IMR-90 (cell line): ENCODE measurements around the gene SEPTIN10. TPM values are rescaled to one million over a fixed set of nuclear protein-coding genes. Genes with fewer than 3 reads are reported as not detected.
A peak's percentile ranks its signal among the peaks of the same experiment; 100 is the strongest.

Experiments
- ATAC-seq: fragments of 200-7000 bp; cut with Tn5 transposase; 2 replicates; pipeline ENCODE4 v1.9.1; 2020; ENCODE audit warnings: low read depth, mild to moderate bottlenecking, moderate library complexity
- BruUV-seq: library from RNA; stranded (reverse); fragments of 400-500 nt; replicated peaks from 2 replicates; lab custom pipeline; 2021; lab: Mats Ljungman, UMichigan
- CTCF ChIA-PET: fragments of 300-600 bp; formaldehyde crosslinking; extraction: SDS; loops from one replicate; lab custom pipeline; 2021; ENCODE audit warnings: antibody characterized with exemption; lab: Yijun Ruan, JAX
- POLR2A ChIA-PET: fragments of 300-600 bp; sonication (Branson Sonifier 250); formaldehyde crosslinking; loops from one replicate; lab custom pipeline; 2022; ENCODE audit warnings: antibody characterized with exemption; ENCODE audit not compliant: unreplicated experiment; lab: Charles Lee
- DNase-seq: peaks from one replicate; pipeline ENCODE4 v3.0.0; 2013
- H2AFZ ChIP-seq: replicated peaks from 2 replicates; pipeline ENCODE3; 2013; ENCODE audit warnings: low read length, mild to moderate bottlenecking; ENCODE audit not compliant: poor library complexity
- H2AK5ac ChIP-seq: 2 replicates; pipeline ENCODE4 v1.6.1; 2013; ENCODE audit warnings: low read depth, low read length, inconsistent platforms
- H2AK9ac ChIP-seq: replicated peaks from 2 replicates; pipeline ENCODE3; 2013; ENCODE audit warnings: mild to moderate bottlenecking, low read depth, low read length, moderate library complexity; ENCODE audit not compliant: poor library complexity
- H2BK120ac ChIP-seq: 2 replicates; pipeline ENCODE4 v1.6.1; 2013; ENCODE audit warnings: low read depth, low read length, inconsistent platforms
- H2BK15ac ChIP-seq: 3 replicates; pipeline ENCODE4 v1.6.1; 2013; ENCODE audit warnings: low read depth, low read length, inconsistent platforms
- H2BK20ac ChIP-seq: 2 replicates; pipeline ENCODE4 v1.6.1; 2013; ENCODE audit warnings: low read depth, mild to moderate bottlenecking, inconsistent platforms, low read length, moderate library complexity
- H2BK5ac ChIP-seq: 2 replicates; pipeline ENCODE4 v1.6.1; 2013; ENCODE audit warnings: mild to moderate bottlenecking, low read depth, low read length, inconsistent platforms; ENCODE audit not compliant: poor library complexity, severe bottlenecking
- H3K14ac ChIP-seq: replicated peaks from 2 replicates; pipeline ENCODE4 v1.6.1; 2013; ENCODE audit warnings: low read depth, low read length, inconsistent platforms
- H3K18ac ChIP-seq: 2 replicates; pipeline ENCODE4 v1.6.1; 2013; ENCODE audit warnings: low read depth, low read length, control low read depth
- H3K23ac ChIP-seq: 2 replicates; pipeline ENCODE4 v1.6.1; 2013; ENCODE audit warnings: low read depth, low read length, inconsistent platforms
- H3K27ac ChIP-seq: 2 replicates; pipeline ENCODE4 v1.5.1; 2013; ENCODE audit warnings: mild to moderate bottlenecking, control low read depth, low read length; ENCODE audit not compliant: insufficient read depth
- H3K27me3 ChIP-seq: 2 replicates; pipeline ENCODE4 v1.6.1; 2013; ENCODE audit warnings: low read length; ENCODE audit not compliant: control insufficient read depth, insufficient read depth
- H3K36me3 ChIP-seq: 2 replicates; pipeline ENCODE4 v1.6.1; 2013; ENCODE audit warnings: low read length, mixed read lengths; ENCODE audit not compliant: control insufficient read depth, insufficient read depth
- H3K4ac ChIP-seq: 2 replicates; pipeline ENCODE4 v1.6.1; 2013; ENCODE audit warnings: low read depth, low read length, inconsistent platforms
- H3K4me1 ChIP-seq: 2 replicates; pipeline ENCODE4 v1.6.1; 2013; ENCODE audit warnings: low read length, mixed read lengths; ENCODE audit not compliant: control insufficient read depth, insufficient read depth
- H3K4me2 ChIP-seq: 2 replicates; pipeline ENCODE4 v1.6.1; 2013; ENCODE audit warnings: low read depth, mild to moderate bottlenecking, control low read depth, low read length, moderate library complexity
- H3K4me3 ChIP-seq: 2 replicates; pipeline ENCODE4 v1.5.1; 2013; ENCODE audit warnings: low read depth, mild to moderate bottlenecking, control low read depth, low read length, moderate library complexity; ENCODE audit not compliant: insufficient read depth
- H3K56ac ChIP-seq: 2 replicates; pipeline ENCODE4 v1.6.1; 2013; ENCODE audit warnings: low read length, inconsistent platforms; ENCODE audit not compliant: insufficient read depth; ENCODE audit errors: extremely low read depth
- H3K79me1 ChIP-seq, 2 experiments: 2 replicates each; pipeline ENCODE4 v1.6.1; 2013; ENCODE audit warnings: low read length in 2 of 2, inconsistent platforms in 1 of 2, low read depth in 1 of 2
- H3K9ac ChIP-seq: 2 replicates; pipeline ENCODE4 v1.6.1; 2013; ENCODE audit warnings: low read depth, low read length, control low read depth
- H3K9me1 ChIP-seq: 2 replicates; pipeline ENCODE4 v1.6.1; 2013; ENCODE audit warnings: low read length, inconsistent platforms; ENCODE audit not compliant: insufficient read depth
- H3K9me3 ChIP-seq: 2 replicates; pipeline ENCODE4 v1.6.1; 2013; ENCODE audit warnings: low read length; ENCODE audit not compliant: control insufficient read depth, insufficient read depth
- H4K20me1 ChIP-seq: 2 replicates; pipeline ENCODE4 v1.6.1; 2013; ENCODE audit warnings: low read length, inconsistent platforms; ENCODE audit not compliant: insufficient read depth
- H4K5ac ChIP-seq: 2 replicates; pipeline ENCODE4 v1.6.1; 2013; ENCODE audit warnings: mild to moderate bottlenecking, low read depth, low read length, control low read depth
- H4K8ac ChIP-seq, 2 experiments: 2 replicates each; pipeline ENCODE4 v1.6.1; 2013; ENCODE audit warnings: low read depth in 2 of 2, low read length in 2 of 2, control low read depth in 1 of 2, inconsistent platforms in 1 of 2
- H4K91ac ChIP-seq: 2 replicates; pipeline ENCODE4 v1.6.1; 2013; ENCODE audit warnings: low read depth, low read length, inconsistent platforms; ENCODE audit not compliant: insufficient read depth
- BHLHE40 ChIP-seq: fragments of 150-350 bp; IDR thresholded peaks from 2 replicates; pipeline ENCODE4 v1.6.1; 2016; ENCODE audit warnings: mild to moderate bottlenecking, low read depth, low read length
- CHD1 ChIP-seq: IDR thresholded peaks from 2 replicates; pipeline ENCODE4 v1.6.1; 2012; ENCODE audit warnings: low read depth, low read length, improper control_type of control experiment
- FOS ChIP-seq: fragments of 150-350 bp; IDR thresholded peaks from 2 replicates; pipeline ENCODE4 v1.6.1; 2016; ENCODE audit warnings: low read depth, low read length
- MAFK ChIP-seq: IDR thresholded peaks from 2 replicates; pipeline ENCODE4 v1.6.1; 2012; ENCODE audit warnings: low read depth, low read length, improper control_type of control experiment
- MAZ ChIP-seq: IDR thresholded peaks from 2 replicates; pipeline ENCODE4 v1.6.1; 2012; ENCODE audit warnings: low read depth, mild to moderate bottlenecking, low read length, improper control_type of control experiment, moderate library complexity, borderline replicate concordance
- MXI1 ChIP-seq: IDR thresholded peaks from 2 replicates; pipeline ENCODE4 v1.6.1; 2012; ENCODE audit warnings: low read depth, mild to moderate bottlenecking, low read length, moderate library complexity, borderline replicate concordance
- NFE2L2 ChIP-seq: fragments of 150-350 bp; IDR thresholded peaks from 2 replicates; pipeline ENCODE4 v1.6.1; 2016; ENCODE audit warnings: low read depth, mild to moderate bottlenecking, low read length
- POLR2A ChIP-seq: IDR thresholded peaks from 2 replicates; pipeline ENCODE4 v1.6.1; 2012; ENCODE audit warnings: mild to moderate bottlenecking, low read depth, low read length
- RAD21 ChIP-seq: IDR thresholded peaks from 2 replicates; pipeline ENCODE4 v1.6.1; 2012; ENCODE audit warnings: low read length, improper control_type of control experiment
- RCOR1 ChIP-seq: IDR thresholded peaks from 2 replicates; pipeline ENCODE4 v1.6.1; 2012; ENCODE audit warnings: mild to moderate bottlenecking, low read length, improper control_type of control experiment; ENCODE audit not compliant: insufficient replicate concordance
- RFX5 ChIP-seq: IDR thresholded peaks from 2 replicates; pipeline ENCODE4 v1.8.0; 2012; ENCODE audit warnings: low read depth, mild to moderate bottlenecking, low read length, moderate library complexity
- SMC3 ChIP-seq: fragments of 150-350 bp; IDR thresholded peaks from 2 replicates; pipeline ENCODE4 v1.6.1; 2016; ENCODE audit warnings: low read depth, mild to moderate bottlenecking, antibody characterized with exemption, low read length, moderate library complexity
- WGBS, 2 experiments: methylation state at CpG; one replicate each; pipeline versions ENCODE4 v1.1.5 to v1.1.7; 2013; ENCODE audit warnings: missing lambda C conversion rate in 2 of 2; ENCODE audit not compliant: insufficient read length in 1 of 2; ENCODE audit errors: extremely low coverage in 2 of 2; 5-methylcytosine and 5-hydroxymethylcytosine counted together
- dilution Hi-C: fragments of 300-500 bp; cut with HindIII; formaldehyde crosslinking; loops from one replicate; pipeline ENCODE4 v1.14.3; 2018; ENCODE audit warnings: low sequenced_read_pairs; ENCODE audit not compliant: unreplicated experiment
- in situ Hi-C: fragments of 300-500 bp; cut with MboI; formaldehyde crosslinking; loops from 3 replicates; pipeline ENCODE4 v1.14.3; 2019; ENCODE audit warnings: low sequenced_read_pairs, inconsistent platforms, mixed read lengths
- intact Hi-C: fragments of 100-400 bp; cut with micrococcal nuclease; formaldehyde crosslinking; loops from 2 replicates; pipeline ENCODE4 v1.10.0; 2022
- polyA plus RNA-seq, 3 experiments: library from polyadenylated mRNA; depleted of rRNA; stranded (reverse); fragments of >200 nt; gene quantifications; 2 replicates each; pipeline ENCODE4 v1.2.3, GENCODE V29; 2012; ENCODE audit warnings: low replicate concordance in 1 of 3
- total RNA-seq: library from RNA; depleted of rRNA; stranded (reverse); fragments of >200 nt; gene quantifications from 2 replicates; pipeline ENCODE4 v1.2.3, GENCODE V29; 2012
- TF ChIP-seq, protein P1 (sequence below): fragments of 150-350 bp; IDR thresholded peaks from 2 replicates; pipeline ENCODE4 v1.6.1; 2016; ENCODE audit warnings: low read depth, mild to moderate bottlenecking, low read length, moderate library complexity, borderline replicate concordance
- TF ChIP-seq, protein P2 (sequence below): conservative IDR thresholded peaks from 2 replicates; pipeline ENCODE4 v1.5.1; 2012; ENCODE audit warnings: mild to moderate bottlenecking, low read depth, low read length, improper control_type of control experiment
- TF ChIP-seq, protein P3 (sequence below): fragments of 150-350 bp; IDR thresholded peaks from 2 replicates; pipeline ENCODE4 v1.6.1; 2017; ENCODE audit warnings: mild to moderate bottlenecking, antibody characterized with exemption, low read length, low read depth

The SEPTIN10 gene
- total and polyA plus RNA-seq, 2 of the 4 experiments (the other 2 are of a cell fraction), result 55.4 to 82.6 TPM

DNA sequence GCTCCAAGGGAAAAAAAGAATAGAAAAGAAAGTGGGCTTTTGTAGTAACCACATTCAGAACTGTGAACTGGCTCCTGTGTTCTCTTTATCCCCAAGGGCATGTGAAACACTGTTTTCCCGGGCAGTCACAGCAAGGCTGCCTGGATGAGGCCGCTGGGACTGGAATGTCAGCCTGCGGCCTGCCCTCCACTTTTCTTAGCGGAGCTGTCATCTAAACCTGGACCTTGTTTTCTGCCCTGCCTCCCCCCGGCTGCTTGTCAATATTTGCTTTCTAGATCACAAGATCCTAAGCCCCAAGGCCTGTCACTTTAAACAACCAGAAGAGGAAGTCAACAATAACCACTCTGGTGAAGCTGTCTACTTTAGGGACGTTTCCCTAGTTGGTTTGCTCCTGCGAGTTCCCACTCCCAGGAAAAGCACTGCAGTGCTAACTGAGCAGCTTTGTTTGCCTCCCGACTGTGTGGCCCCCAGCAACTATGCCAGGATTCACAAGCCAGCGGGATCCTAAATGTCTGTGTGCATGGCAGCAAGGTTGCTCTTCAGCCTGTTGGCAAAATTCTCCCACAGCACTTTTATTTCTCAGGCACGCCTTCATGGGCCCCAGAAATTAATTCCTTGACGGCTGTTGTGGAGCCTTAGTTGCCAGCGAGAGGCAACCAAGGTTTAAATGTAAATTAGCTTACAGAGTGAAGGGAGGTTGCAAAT lies 31.0 kb upstream of the SEPTIN10 start:
- DNase-seq (no peak), ATAC-seq (0 out of 2 replicates have a peak, but pooled peaks have one; percentile 33)
- dilution Hi-C loops (no loop called here), in situ Hi-C loops (no loop called here), intact Hi-C loops (no loop called here)
- H3K4me2 ChIP-seq, result no peak overlapping the region
- no peak overlapping the region for H3K27ac ChIP-seq
- H2AK5ac ChIP-seq, result no peak overlapping the region
- H3K18ac ChIP-seq, result no peak overlapping the region
- no peak overlapping the region for H3K23ac ChIP-seq
- H3K4me1 ChIP-seq, result 0 out of 2 replicates have a peak, but pooled peaks cover 3% of the 10 kb centered on the region
- H2BK15ac ChIP-seq, result no peak overlapping the region
- no peak overlapping the region for H3K56ac ChIP-seq
- no peaks in the 10 kb centered on the region for H3K27me3 ChIP-seq
- ChIA-PET POLR2A (no interaction called here), CTCF (interaction anchor here (0.6 kb wide), 1 partner anchor 57 kb away, joined by 3 read pairs; no protein-coding TSS in a partner anchor)
- no peaks in the 10 kb centered on the region for H3K79me1 ChIP-seq
- WGBS, 2 experiments, result 32% methylated on average over 7 of the region's 12 CpGs; no CpG with 5 or more reads in 1 of the 2 experiments
- H3K9ac ChIP-seq, result no peak overlapping the region
- H2AK9ac ChIP-seq, result no peak overlapping the region
- no peak overlapping the region for H4K8ac ChIP-seq
- H3K4ac ChIP-seq, result no peak overlapping the region
- no peak overlapping the region for H3K4me3 ChIP-seq
- no peak overlapping the region for H4K91ac ChIP-seq
- H4K5ac ChIP-seq, result no peak overlapping the region
- H2AFZ ChIP-seq, result peak overlapping the region; percentile 76
- H3K14ac ChIP-seq, result no peak overlapping the region
- H3K9me1 ChIP-seq, result no peaks in the 10 kb centered on the region
- no peak overlapping the region for H2BK5ac ChIP-seq
- H4K20me1 ChIP-seq, result no peaks in the 10 kb centered on the region
- no peaks in the 10 kb centered on the region for H3K36me3 ChIP-seq
- BruUV-seq, result no TSS peak
- H2BK120ac ChIP-seq, result no peak overlapping the region
- H2BK20ac ChIP-seq, result no peak overlapping the region
- no peaks in the 10 kb centered on the region for H3K9me3 ChIP-seq
- no peak for TF ChIP-seq CHD1
- TF ChIP-seq, protein P1, sequence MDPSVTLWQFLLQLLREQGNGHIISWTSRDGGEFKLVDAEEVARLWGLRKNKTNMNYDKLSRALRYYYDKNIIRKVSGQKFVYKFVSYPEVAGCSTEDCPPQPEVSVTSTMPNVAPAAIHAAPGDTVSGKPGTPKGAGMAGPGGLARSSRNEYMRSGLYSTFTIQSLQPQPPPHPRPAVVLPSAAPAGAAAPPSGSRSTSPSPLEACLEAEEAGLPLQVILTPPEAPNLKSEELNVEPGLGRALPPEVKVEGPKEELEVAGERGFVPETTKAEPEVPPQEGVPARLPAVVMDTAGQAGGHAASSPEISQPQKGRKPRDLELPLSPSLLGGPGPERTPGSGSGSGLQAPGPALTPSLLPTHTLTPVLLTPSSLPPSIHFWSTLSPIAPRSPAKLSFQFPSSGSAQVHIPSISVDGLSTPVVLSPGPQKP, result no peak
- TF ChIP-seq MAZ, result no peak
- no peak for TF ChIP-seq RCOR1
- TF ChIP-seq BHLHE40, result no peak
- no peak for TF ChIP-seq POLR2A
- no peak for TF ChIP-seq RAD21
- TF ChIP-seq MXI1, result no peak
- no peak for TF ChIP-seq RFX5
- no peak for TF ChIP-seq MAFK
- TF ChIP-seq, protein P2, sequence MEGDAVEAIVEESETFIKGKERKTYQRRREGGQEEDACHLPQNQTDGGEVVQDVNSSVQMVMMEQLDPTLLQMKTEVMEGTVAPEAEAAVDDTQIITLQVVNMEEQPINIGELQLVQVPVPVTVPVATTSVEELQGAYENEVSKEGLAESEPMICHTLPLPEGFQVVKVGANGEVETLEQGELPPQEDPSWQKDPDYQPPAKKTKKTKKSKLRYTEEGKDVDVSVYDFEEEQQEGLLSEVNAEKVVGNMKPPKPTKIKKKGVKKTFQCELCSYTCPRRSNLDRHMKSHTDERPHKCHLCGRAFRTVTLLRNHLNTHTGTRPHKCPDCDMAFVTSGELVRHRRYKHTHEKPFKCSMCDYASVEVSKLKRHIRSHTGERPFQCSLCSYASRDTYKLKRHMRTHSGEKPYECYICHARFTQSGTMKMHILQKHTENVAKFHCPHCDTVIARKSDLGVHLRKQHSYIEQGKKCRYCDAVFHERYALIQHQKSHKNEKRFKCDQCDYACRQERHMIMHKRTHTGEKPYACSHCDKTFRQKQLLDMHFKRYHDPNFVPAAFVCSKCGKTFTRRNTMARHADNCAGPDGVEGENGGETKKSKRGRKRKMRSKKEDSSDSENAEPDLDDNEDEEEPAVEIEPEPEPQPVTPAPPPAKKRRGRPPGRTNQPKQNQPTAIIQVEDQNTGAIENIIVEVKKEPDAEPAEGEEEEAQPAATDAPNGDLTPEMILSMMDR, result no peak
- TF ChIP-seq, protein P3, sequence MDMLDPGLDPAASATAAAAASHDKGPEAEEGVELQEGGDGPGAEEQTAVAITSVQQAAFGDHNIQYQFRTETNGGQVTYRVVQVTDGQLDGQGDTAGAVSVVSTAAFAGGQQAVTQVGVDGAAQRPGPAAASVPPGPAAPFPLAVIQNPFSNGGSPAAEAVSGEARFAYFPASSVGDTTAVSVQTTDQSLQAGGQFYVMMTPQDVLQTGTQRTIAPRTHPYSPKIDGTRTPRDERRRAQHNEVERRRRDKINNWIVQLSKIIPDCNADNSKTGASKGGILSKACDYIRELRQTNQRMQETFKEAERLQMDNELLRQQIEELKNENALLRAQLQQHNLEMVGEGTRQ, result no peak
- TF ChIP-seq SMC3, result no peak
- TF ChIP-seq NFE2L2, result no peak
- TF ChIP-seq FOS, result no peak
